Neural crest cell (in vitro differentiated cells): ENCODE data around the gene ANKRD13B. TPM values are rescaled to one million over a fixed set of nuclear protein-coding genes. Genes with fewer than 3 reads are reported as not detected.
A peak's percentile ranks its signal among the peaks of the same experiment; 100 is the strongest.

Experiments used
- DNase-seq: peaks from one replicate; pipeline ENCODE4 v3.0.0; 2021; ENCODE audit warnings: low read depth, mixed read lengths, low spot score
- H3K27ac Mint-ChIP-seq: one replicate; pipeline ENCODE4 v1.8.0; 2021; ENCODE audit warnings: mild to moderate bottlenecking, mixed read lengths; ENCODE audit not compliant: unreplicated experiment
- H3K27me3 Mint-ChIP-seq: 2 replicates; pipeline ENCODE4 v1.8.0; 2021; ENCODE audit warnings: low read depth, mild to moderate bottlenecking, mixed read lengths
- H3K36me3 Mint-ChIP-seq: 2 replicates; pipeline ENCODE4 v1.8.0; 2021; ENCODE audit warnings: low read depth, mild to moderate bottlenecking, mixed read lengths
- H3K4me1 Mint-ChIP-seq: 2 replicates; pipeline ENCODE4 v1.8.0; 2021; ENCODE audit warnings: mixed read lengths
- H3K4me3 Mint-ChIP-seq: one replicate; pipeline ENCODE4 v1.8.0; 2021; ENCODE audit warnings: mild to moderate bottlenecking, mixed read lengths
- H3K9me3 Mint-ChIP-seq: 2 replicates; pipeline ENCODE4 v1.8.0; 2021; ENCODE audit warnings: mixed read lengths
- total RNA-seq: library from RNA; stranded (reverse); gene quantifications from 2 replicates; pipeline ENCODE4 v1.2.1, GENCODE V29; 2021
- TF ChIP-seq, protein P1 (sequence below): fragments of 200-600 bp; sonication (generic); conservative IDR thresholded peaks from 2 replicates; pipeline ENCODE4 v1.5.0; 2021; ENCODE audit warnings: antibody characterized with exemption, mild to moderate bottlenecking

Gene ANKRD13B
- total RNA-seq, 1 donor from 2014 or later: 70.0 TPM

DNA sequence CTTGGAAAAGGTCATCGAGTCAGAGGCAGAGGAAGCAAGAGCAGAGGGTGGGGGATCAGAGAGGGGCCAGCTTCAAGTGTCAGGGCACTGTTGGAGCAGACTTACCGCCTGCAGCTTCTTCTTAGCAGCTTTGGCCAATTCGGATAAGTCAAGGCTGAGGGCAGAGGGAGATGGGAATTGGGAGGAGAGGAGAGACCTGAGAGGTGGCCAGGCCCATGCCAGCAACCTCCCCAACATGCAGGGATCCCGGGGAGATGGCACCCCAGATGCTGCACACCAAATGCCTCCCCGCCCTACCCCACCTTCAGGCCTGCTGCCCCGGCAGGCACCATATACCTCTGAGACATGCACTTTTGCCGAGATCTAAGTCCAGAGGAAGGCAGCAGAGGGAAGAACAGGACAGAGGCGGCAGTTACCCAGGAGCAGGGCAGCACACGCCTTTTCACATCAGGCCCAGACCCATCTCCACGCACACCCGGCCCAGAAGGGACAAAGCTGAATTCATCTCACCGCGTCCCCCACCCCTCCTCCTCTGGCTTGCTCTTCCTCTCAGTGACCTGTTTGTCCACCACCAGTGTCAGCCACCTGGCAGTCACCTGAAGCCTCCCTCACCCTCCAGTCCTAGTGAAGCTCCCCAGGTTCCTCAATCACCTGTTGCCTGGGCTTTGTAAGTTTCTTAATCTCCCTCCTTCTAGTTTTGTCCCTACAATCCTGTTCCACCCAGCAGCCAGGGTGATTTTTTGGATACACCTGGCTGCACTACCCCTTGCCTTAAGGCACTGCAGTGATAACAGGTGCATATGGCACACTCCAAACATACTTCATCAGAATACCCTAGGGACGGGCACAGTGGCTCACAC is 14.1 kb upstream of the ANKRD13B start:
- DNase-seq: no peak
- Mint-ChIP-seq H3K36me3 (peaks cover 3% of the 10 kb centered on the region), H3K9me3 (no peaks in the 10 kb centered on the region), H3K27ac (no peak overlapping the region), H3K4me1 (peaks cover 11% of the 10 kb centered on the region), H3K27me3 (no peaks in the 10 kb centered on the region), H3K4me3 (peak overlapping the region; percentile 20)
- TF ChIP-seq, protein P1, sequence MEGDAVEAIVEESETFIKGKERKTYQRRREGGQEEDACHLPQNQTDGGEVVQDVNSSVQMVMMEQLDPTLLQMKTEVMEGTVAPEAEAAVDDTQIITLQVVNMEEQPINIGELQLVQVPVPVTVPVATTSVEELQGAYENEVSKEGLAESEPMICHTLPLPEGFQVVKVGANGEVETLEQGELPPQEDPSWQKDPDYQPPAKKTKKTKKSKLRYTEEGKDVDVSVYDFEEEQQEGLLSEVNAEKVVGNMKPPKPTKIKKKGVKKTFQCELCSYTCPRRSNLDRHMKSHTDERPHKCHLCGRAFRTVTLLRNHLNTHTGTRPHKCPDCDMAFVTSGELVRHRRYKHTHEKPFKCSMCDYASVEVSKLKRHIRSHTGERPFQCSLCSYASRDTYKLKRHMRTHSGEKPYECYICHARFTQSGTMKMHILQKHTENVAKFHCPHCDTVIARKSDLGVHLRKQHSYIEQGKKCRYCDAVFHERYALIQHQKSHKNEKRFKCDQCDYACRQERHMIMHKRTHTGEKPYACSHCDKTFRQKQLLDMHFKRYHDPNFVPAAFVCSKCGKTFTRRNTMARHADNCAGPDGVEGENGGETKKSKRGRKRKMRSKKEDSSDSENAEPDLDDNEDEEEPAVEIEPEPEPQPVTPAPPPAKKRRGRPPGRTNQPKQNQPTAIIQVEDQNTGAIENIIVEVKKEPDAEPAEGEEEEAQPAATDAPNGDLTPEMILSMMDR: no peak

DNA sequence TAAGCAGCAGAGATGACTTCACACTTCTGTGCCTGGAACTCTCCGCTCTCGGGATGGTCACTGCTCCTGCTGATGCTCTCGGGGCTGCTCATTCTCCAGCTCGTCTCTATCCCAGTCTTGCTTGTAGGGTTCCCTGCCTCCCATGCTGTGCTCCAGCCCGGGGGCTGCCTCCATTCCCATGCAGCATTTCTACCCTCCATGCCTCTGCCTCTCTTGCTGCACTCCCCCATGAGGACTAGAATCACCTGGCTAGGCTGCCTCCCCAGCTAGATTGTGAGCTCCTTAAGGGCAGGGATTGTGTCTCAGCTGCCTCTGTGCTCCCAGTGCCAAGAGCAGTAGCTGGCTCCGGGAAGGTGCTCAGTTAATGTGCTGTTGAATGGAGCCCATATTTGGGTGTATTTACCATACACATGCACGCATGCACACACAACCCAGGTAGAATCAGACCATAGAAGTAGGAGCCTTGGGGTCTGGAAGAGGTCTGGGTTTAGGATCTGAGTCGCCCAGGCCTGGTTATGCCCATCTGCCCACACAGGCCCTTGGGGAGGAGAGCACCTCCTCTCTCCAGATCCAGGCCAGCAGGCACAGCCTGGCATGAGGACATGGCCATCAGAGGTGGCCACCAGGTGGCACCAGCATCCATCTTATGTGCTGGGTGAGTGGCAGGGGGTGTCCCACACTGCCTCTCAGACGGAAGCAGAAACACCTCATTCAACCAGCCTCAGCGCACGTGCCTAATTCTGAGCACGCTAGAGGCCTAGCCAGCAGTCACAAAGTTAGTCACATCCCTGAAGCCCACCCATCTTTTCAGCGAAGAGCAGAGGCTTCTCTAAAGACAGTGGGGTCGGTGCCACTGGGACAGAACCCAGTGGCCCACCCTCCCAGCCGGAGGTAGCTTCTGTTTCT is 12.8 kb upstream of the ANKRD13B start:
- no peak overlapping the region for H3K27ac Mint-ChIP-seq
- no peaks in the 10 kb centered on the region for H3K27me3 Mint-ChIP-seq
- DNase-seq: peak; percentile 76
- TF ChIP-seq, protein P1: peak; percentile 82
- H3K36me3 Mint-ChIP-seq: peaks cover 3% of the 10 kb centered on the region
- peaks cover 21% of the 10 kb centered on the region for H3K4me1 Mint-ChIP-seq
- H3K9me3 Mint-ChIP-seq: no peaks in the 10 kb centered on the region
- H3K4me3 Mint-ChIP-seq: peak overlapping the region; percentile 84

- no peak for DNase-seq
- Mint-ChIP-seq H3K36me3 (peaks cover 3% of the 10 kb centered on the region), H3K9me3 (no peaks in the 10 kb centered on the region), H3K27me3 (no peaks in the 10 kb centered on the region), H3K27ac (no peak overlapping the region), H3K4me3 (no peak overlapping the region), H3K4me1 (peaks cover 27% of the 10 kb centered on the region)
- TF ChIP-seq, protein P1: no peak
Observed at GRCh38 chr17:29581583-29582253, 11.2 kb upstream of the ANKRD13B start.

DNA sequence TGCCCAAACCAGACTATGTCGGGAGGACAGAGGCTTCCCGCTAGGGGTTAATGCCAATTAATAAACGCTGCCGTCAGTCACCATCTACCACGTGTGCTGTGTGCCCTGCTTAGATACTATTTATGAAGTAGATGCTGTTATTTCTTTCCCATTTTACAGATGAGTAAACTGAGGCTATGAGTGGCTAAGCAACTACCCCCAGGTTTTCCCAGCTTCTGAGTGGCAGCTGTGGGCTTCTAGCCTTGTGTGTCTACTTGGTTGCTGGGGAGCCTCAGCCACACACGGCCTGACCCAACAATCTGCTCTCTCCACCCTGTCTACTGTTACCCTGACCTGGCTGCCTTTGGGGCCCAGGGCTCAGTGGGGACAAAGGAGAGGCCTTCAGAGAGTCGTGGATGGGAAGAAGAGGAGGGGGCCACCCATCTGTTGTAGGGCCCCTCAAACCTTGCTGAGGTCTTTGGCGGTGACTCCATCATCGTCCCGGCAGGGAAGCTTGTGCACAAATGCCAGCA is 10.6 kb upstream of the ANKRD13B start:
- Mint-ChIP-seq H3K27me3 (no peaks in the 10 kb centered on the region), H3K4me1 (peaks cover 29% of the 10 kb centered on the region), H3K9me3 (no peaks in the 10 kb centered on the region), H3K36me3 (peaks cover 3% of the 10 kb centered on the region), H3K4me3 (peak overlapping the region; percentile 49), H3K27ac (no peak overlapping the region)
- TF ChIP-seq, protein P1: no peak
- no peak for DNase-seq

- H3K36me3 Mint-ChIP-seq: peaks cover 3% of the 10 kb centered on the region
- TF ChIP-seq, protein P1: no peak
- H3K27ac Mint-ChIP-seq: peak overlapping the region; percentile 35
- no peak for DNase-seq
- no peaks in the 10 kb centered on the region for H3K9me3 Mint-ChIP-seq
- peak overlapping the region; percentile 34 for H3K4me3 Mint-ChIP-seq
- H3K4me1 Mint-ChIP-seq: peaks cover 34% of the 10 kb centered on the region
- no peaks in the 10 kb centered on the region for H3K27me3 Mint-ChIP-seq
Observed at GRCh38 chr17:29582772-29583171, 10.2 kb upstream of the ANKRD13B start.
